ENCODE data around the gene PPL.

PPL gene, protein sequence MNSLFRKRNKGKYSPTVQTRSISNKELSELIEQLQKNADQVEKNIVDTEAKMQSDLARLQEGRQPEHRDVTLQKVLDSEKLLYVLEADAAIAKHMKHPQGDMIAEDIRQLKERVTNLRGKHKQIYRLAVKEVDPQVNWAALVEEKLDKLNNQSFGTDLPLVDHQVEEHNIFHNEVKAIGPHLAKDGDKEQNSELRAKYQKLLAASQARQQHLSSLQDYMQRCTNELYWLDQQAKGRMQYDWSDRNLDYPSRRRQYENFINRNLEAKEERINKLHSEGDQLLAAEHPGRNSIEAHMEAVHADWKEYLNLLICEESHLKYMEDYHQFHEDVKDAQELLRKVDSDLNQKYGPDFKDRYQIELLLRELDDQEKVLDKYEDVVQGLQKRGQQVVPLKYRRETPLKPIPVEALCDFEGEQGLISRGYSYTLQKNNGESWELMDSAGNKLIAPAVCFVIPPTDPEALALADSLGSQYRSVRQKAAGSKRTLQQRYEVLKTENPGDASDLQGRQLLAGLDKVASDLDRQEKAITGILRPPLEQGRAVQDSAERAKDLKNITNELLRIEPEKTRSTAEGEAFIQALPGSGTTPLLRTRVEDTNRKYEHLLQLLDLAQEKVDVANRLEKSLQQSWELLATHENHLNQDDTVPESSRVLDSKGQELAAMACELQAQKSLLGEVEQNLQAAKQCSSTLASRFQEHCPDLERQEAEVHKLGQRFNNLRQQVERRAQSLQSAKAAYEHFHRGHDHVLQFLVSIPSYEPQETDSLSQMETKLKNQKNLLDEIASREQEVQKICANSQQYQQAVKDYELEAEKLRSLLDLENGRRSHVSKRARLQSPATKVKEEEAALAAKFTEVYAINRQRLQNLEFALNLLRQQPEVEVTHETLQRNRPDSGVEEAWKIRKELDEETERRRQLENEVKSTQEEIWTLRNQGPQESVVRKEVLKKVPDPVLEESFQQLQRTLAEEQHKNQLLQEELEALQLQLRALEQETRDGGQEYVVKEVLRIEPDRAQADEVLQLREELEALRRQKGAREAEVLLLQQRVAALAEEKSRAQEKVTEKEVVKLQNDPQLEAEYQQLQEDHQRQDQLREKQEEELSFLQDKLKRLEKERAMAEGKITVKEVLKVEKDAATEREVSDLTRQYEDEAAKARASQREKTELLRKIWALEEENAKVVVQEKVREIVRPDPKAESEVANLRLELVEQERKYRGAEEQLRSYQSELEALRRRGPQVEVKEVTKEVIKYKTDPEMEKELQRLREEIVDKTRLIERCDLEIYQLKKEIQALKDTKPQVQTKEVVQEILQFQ (N-terminal part only)

DNA sequence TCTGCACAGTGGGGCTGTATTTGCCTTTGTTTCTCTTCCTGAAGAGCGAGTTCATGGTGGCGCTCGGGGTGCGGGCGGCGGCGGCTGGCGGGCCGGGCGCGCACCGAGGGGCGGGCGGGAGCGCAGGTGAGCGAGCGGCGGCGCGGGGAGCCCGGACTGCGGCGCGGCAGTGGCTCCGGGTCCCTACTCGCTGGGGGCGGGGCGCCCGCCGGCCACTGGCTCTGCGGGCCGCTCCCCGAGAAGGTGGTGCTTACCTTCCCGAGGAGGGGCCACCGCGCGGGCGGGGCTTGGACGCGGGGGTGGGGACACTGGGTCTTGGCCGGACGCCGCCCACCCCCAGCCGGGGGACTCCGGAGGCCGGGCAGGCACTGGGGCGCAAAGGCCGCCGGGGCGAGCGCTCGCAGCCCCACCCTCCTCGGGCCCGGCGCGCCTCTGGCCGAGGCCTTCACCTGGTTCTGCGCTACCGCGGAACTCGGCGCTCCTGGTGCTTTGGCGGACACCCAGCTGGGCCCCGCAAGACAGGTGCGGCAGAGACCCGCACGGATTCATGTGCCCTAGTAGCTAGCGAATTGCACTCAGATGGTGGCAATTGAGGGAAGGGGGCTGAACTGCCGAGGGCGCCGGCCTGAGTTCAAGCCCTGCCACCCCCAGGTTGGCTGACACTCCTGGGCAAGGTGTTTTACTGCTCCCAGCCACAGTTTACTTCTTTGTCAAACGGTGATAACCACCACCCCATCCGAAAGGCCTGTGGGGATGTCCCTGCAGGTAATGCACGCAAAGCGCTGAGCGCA lies at the start of gene PPL:
Gene PPL (minus strand): TSS at position 158 of the 791 bp plus-strand sequence. CDS start 103 bp downstream, at position 55.
- H3K27ac Mint-ChIP-seq, result no peak within 1 kb of the TSS
- no peak for DNase-seq (ENCODE audit: low spot score in 2 of 2)
- peak; percentile 49 for ATAC-seq
- H3K4me1 Mint-ChIP-seq, result peaks cover 6% of the 10 kb centered on the region
- H3K9me3 Mint-ChIP-seq, result no peaks in the 10 kb centered on the region
- H3K36me3 Mint-ChIP-seq, result no peaks in the 10 kb centered on the region
- H3K4me3 Mint-ChIP-seq, result peak within 1 kb of the TSS; percentile 70

DNA sequence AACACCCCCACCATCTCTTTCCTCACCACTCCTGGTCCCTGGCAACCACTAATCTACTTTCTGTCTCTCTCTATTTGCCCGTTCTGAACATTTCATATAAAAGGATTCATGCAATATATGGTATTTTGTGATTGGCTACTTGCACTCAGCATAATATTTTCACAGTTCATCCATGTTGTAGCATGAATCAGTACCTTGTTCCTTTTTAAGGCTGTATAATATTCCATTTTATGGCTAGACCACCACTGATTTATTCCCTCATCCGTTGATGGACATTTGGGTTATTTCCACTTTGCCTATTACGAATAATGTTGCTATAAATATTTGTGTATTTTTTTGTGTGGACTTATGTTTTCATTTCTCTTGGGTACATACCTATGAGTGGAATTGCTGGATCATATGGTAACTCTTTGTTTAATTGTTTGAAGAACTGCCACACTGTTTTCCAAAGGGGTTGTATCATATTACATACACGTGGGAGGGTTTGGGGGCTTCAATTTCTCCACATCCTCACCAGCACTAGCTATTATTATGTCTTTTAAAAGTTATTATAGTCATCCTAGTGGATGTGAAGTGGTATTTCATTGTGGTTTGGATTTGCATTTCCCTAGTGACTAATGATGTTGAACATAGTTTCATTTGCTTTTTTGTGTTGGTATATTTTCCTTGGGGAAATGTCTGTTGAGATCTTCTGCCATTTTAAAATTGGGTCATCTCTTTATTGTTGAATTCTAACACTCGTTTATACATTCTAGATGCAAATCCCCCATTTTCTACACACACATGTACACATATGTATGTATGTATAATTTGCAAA lies 47.4 kb upstream of the PPL start:
- Mint-ChIP-seq H3K4me1 (no peaks in the 10 kb centered on the region), H3K27ac (no peak overlapping the region), H3K36me3 (no peaks in the 10 kb centered on the region), H3K4me3 (no peak overlapping the region), H3K9me3 (no peaks in the 10 kb centered on the region)
- ATAC-seq, result no peak
- no peak for DNase-seq (ENCODE audit: low spot score in 2 of 2)

DNA sequence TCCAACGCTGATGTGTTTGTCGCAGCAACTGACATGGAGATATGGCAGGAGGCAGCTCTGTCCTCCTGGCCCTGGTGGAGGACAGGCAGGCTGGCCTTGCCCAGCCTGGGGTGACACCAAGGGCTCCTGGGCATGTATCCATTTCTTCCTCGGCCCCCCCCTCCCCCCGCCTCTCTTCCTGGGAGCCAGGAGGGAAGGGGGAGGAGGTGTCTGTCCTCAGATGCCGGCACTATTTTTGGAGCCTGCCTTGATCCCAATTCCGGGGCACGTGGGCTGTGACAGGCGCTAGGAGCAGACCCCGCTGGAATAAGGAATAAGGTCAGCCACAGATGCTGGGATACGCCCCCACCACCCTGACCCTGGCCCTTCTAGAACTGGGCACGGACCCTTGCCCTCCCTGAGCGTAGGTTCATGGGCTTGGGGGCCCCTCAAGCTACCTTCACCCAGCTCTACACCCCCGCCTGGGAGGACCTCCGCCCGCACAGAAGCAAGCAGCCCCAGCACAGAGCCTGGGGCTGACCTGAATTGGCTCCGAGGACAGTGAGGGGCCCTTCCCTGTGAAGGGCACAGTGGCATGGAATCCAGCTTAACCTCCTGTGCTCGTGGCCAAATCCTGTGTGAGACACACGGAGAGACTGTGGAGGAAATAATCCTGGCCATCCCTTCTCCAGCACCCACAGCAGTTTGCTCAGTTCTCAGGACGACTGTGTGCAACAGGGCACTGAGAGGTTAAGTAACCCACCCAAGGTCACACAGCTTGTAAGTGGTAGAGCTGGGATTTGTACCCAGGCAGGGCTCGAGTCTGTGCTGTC lies 45.3 kb upstream of the PPL start:
- Mint-ChIP-seq H3K36me3 (no peaks in the 10 kb centered on the region), H3K27ac (no peak overlapping the region), H3K9me3 (no peaks in the 10 kb centered on the region), H3K4me1 (no peaks in the 10 kb centered on the region), H3K4me3 (no peak overlapping the region)
- DNase-seq (ENCODE audit: low spot score in 2 of 2) (no peak), ATAC-seq (no peak)

DNA sequence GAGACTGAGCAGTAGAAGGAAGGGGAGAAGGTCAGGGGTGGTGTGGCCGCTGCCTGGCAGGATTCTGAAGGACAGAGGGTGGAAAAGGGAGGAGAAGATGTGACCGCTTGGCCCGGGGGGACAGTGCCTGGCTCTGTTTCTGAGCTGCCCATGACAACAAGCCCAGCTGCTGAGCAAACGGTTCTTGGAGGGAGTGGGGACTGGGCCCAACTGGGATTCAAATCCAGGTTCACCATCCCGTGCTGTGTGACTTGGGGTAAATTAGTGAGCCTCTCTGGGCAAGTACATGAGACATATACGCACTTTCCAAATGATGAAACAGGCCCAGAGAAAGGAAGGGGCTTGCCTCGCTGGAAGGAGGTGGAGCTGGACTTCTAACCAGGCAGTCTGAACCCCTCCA lies 44.5 kb upstream of the PPL start:
- Mint-ChIP-seq H3K9me3 (no peaks in the 10 kb centered on the region), H3K4me1 (no peaks in the 10 kb centered on the region), H3K4me3 (no peak overlapping the region), H3K36me3 (no peaks in the 10 kb centered on the region), H3K27ac (no peak overlapping the region)
- ATAC-seq (no peak), DNase-seq (ENCODE audit: low spot score in 2 of 2) (no peak)

DNA sequence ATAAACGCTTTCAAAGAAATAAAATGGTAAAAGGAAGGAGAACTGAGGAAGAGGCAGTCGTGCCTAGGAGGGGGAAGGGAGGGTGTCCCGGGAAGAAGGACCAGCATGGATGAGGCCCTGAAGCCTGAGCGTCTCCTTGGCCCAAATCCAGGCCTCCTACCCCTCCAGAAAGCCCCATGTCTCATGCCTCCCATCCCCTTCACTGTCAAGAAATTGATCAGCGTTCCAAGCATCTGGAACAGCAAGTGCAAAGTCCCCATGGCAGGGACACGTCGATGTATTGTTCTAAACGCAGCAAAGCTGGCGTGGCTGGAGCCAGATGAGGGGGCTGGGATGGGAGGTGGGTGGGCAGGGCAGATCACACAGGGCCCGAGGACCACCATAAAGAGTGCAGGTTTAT lies 43.7 kb upstream of the PPL start:
- Mint-ChIP-seq H3K4me3 (no peak overlapping the region), H3K9me3 (peaks cover 1% of the 10 kb centered on the region), H3K4me1 (no peaks in the 10 kb centered on the region), H3K36me3 (no peaks in the 10 kb centered on the region), H3K27ac (no peak overlapping the region)
- no peak for ATAC-seq
- no peak for DNase-seq (ENCODE audit: low spot score in 2 of 2)

DNA sequence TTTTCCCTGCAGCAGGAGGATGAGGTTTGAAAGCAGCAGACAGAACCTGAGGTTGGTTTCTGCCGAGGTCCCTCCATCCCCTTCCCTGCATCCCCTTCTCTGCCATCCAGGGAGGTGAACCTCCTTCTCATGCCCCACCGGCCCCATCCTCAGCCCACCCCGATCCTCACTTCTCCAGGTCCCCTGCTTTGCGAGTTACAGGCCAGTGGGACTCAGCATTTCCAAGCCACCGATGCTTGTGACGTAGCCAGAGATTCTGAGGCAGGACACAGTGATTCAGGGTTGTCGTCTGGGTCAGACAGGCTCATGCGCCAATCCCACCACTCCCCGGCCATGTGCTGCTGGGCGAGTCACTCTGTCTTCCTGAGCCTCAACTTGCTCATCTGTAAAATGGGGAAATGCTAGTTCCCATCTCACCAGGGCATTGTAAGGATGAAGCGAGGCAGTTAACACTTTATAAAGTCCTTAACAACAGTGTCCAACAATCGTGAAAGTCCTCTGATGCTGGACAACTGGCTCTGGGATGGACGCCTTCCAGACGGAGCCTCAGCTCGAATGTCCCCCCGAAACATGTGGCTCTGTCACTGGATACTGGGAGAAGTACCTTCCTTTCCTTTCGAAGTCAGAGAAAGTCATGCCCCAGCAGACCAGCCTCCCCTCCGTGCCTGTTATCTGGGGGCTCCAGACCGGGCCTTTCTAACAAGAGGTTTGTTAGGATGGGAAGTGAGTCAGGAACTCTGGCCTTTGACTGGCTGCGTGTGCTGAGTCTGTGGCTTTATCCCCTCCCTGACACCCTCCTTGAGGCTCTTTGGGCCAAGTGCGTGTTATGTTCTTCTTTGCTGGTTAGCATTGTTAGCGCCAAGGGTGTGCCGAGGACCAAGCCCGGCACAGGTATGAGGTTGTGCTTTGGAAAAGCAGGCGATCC lies 43.0 kb upstream of the PPL start:
- DNase-seq (ENCODE audit: low spot score in 2 of 2), result no peak
- Mint-ChIP-seq H3K9me3 (peaks cover 4% of the 10 kb centered on the region), H3K27ac (no peak overlapping the region), H3K36me3 (no peaks in the 10 kb centered on the region), H3K4me3 (no peak overlapping the region), H3K4me1 (no peaks in the 10 kb centered on the region)
- ATAC-seq, result no peak

DNA sequence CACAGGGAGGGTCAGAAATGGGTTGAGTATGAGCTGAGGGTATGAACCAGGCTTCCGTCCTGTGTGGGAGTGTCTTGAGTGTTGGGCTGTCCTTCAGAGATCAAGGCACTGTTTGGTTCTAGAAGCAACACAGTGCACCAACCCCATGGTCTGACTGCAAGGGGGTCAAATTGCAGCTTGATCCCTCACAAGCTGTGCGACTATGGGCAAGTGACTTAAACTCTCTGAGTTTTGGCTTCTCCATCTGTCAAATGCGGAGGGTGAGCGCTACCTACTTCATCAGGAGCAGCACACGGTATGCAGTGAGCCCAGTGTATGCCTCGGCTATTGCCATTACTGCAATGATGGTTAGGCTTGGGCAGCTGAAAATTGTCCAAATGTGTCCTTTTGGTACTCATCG lies 42.2 kb upstream of the PPL start:
- Mint-ChIP-seq H3K4me1 (no peaks in the 10 kb centered on the region), H3K4me3 (no peak overlapping the region), H3K27ac (no peak overlapping the region), H3K9me3 (peaks cover 4% of the 10 kb centered on the region), H3K36me3 (no peaks in the 10 kb centered on the region)
- DNase-seq (ENCODE audit: low spot score in 2 of 2) (no peak), ATAC-seq (no peak)

DNA sequence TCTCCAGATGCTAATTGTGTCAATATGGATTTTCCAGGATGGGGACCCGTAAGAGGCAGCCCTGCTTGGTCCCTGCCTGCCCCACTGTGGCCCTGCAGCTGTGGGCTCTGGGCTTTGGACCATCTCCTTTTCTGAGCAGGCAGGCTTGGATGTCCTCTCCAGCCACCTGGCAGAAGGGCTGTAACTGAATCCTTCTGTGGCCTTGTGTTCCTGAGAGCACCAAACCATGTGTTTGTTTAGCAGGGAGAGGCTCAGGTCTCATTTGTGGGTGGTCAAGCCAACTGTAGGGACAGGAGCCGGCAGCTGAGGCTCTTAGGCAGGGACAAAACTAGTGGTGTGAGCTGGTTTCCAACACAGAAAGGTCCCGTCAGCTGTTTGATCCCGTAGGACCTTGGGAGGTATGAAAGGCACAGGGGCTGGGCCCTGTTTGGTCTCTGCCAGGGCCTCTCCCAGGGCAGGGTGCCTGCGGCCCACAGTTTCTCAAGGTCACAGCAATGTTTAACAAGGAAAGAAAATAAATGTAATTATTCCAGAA lies 39.7 kb upstream of the PPL start:
- no peaks in the 10 kb centered on the region for H3K36me3 Mint-ChIP-seq
- H3K4me3 Mint-ChIP-seq, result no peak overlapping the region
- H3K9me3 Mint-ChIP-seq, result peaks cover 8% of the 10 kb centered on the region
- peaks cover 13% of the 10 kb centered on the region for H3K4me1 Mint-ChIP-seq
- ATAC-seq (no peak), DNase-seq (ENCODE audit: low spot score in 2 of 2) (no peak)
- no peak overlapping the region for H3K27ac Mint-ChIP-seq

DNA sequence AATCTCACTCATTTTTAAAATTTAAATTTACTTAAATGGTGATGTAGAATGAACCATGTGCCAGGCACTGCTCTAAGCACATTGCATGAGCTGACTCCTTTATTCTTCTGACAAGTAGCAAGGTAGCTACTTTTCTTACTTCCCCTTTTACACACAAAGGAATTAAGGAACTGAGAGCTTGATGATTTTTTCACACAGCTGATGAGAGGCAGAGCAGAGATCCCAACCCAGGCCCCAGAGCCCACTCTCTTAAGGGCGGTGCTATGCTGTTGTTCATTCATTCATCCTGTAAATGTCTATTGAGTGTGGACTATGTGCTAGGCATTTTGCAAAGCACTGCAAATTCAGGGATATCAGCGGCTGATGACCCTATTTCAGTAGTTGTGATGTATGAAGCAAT lies 39.1 kb upstream of the PPL start:
- H3K36me3 Mint-ChIP-seq, result no peaks in the 10 kb centered on the region
- ATAC-seq (no peak), DNase-seq (ENCODE audit: low spot score in 2 of 2) (no peak)
- peaks cover 8% of the 10 kb centered on the region for H3K9me3 Mint-ChIP-seq
- H3K4me1 Mint-ChIP-seq, result peaks cover 13% of the 10 kb centered on the region
- H3K27ac Mint-ChIP-seq, result no peak overlapping the region
- no peak overlapping the region for H3K4me3 Mint-ChIP-seq

DNA sequence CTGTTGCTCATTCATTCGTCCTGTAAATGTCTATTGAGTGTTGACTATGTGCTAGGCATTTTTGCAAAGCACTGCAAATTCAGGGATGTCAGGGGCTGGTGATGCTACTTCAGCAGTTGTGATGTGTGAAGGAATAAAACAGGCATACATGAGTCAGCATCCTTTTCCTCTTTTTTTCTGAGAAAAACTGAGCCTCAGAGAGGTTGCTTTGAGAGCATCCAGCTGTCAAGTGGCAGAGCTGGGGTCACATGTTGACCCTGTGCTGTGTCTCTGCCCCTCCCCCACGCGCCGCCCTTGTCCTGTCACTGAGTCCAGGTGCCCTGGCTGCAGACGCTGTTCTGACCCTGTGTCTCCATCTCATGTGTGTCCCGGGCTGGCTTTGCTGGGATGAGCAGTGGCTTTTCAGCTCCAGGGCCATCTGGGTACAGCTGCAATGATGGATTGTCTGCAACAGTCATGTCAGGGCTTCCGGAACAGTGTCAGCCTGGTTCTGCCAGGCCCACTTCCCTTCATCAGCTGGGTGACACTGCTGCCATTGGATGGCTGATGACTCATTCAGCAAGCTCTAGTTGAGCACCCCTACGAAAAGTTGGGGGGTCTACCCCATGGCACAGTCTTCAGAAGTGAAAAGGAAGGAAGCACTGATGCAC lies 36.1 kb upstream of the PPL start:
- Mint-ChIP-seq H3K4me3 (no peak overlapping the region), H3K27ac (no peak overlapping the region), H3K9me3 (peaks cover 8% of the 10 kb centered on the region), H3K36me3 (no peaks in the 10 kb centered on the region), H3K4me1 (peaks cover 13% of the 10 kb centered on the region)
- peak; percentile 65 for ATAC-seq
- DNase-seq (ENCODE audit: low spot score in 2 of 2), result no peak

DNA sequence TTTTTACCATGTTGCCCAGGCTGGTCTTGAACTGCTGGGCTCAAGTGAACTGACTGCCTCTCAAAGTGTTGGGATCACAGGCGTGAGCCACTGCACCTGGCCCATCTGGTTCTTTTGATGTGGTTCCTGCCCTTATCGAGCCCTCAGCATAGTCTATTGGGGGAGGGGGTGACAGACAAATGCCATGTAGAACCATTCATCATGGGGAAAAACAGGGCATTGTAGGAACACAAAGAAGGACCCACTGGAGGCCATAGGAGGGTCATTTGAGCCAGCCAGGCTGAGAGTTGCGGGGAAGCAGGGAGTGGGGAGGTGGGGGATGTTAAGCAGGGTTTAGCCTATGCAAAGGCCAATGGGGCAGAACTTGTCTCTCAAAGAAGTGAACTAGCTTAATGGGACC lies 33.1 kb upstream of the PPL start:
- H3K4me3 Mint-ChIP-seq, result no peak overlapping the region
- H3K27ac Mint-ChIP-seq, result no peak overlapping the region
- ATAC-seq (no peak), DNase-seq (ENCODE audit: low spot score in 2 of 2) (no peak)
- H3K9me3 Mint-ChIP-seq, result peaks cover 4% of the 10 kb centered on the region
- H3K4me1 Mint-ChIP-seq, result peaks cover 13% of the 10 kb centered on the region
- H3K36me3 Mint-ChIP-seq, result no peaks in the 10 kb centered on the region

DNA sequence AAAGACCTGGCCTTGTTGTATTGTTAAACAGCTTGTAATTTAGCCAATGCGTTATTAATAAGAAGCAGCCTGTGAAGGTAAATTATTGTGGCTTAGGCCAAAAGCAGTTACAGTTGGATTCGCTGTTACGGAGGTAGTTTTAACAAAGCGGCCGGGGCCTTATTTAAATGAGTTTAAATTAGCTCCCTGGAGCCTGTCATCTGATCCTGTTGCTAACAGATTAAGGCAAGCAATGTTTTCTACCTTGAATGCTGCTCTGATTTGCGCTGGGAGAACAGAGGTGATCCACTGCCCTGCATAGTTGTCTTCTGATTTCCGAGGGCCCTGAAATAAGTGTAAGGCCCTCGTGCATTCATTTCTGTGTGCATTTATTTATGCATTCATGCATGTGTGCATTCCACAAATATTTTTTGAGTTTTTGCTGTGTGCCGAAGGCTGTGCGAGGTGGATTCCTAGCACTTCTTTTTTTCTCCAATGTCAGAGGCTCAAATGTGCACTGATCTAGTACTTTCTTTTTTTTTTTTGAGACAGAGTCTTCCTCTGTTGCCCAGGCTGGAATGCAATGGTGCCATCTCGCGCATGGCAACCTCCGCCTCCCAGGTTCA lies 32.0 kb upstream of the PPL start:
- no peak overlapping the region for H3K27ac Mint-ChIP-seq
- peaks cover 4% of the 10 kb centered on the region for H3K9me3 Mint-ChIP-seq
- no peak overlapping the region for H3K4me3 Mint-ChIP-seq
- no peaks in the 10 kb centered on the region for H3K36me3 Mint-ChIP-seq
- ATAC-seq (no peak), DNase-seq (ENCODE audit: low spot score in 2 of 2) (no peak)
- peaks cover 13% of the 10 kb centered on the region for H3K4me1 Mint-ChIP-seq
